ENCODE results near the gene MAPKAP1.

GRCh38 chr9:125570246-125570645, 136.8 kb downstream of the MAPKAP1 start:
- no peak for TF ChIP-seq BHLHE40 (IDR thresholded peaks at IDR 0.05; ENCODE audit: borderline replicate concordance)
- no peak for TF ChIP-seq FOXM1 (IDR thresholded peaks at IDR 0.05; ENCODE audit: borderline replicate concordance)

Data from HEK293T (cell line).